ENCODE measurements around the gene TAF11L14. TPM values are rescaled to one million over a fixed set of nuclear protein-coding genes. Genes with fewer than 3 reads are reported as not detected.

TAF11L14 gene
- total RNA-seq, 1 experiment from 2014 or later = not detected

DNA sequence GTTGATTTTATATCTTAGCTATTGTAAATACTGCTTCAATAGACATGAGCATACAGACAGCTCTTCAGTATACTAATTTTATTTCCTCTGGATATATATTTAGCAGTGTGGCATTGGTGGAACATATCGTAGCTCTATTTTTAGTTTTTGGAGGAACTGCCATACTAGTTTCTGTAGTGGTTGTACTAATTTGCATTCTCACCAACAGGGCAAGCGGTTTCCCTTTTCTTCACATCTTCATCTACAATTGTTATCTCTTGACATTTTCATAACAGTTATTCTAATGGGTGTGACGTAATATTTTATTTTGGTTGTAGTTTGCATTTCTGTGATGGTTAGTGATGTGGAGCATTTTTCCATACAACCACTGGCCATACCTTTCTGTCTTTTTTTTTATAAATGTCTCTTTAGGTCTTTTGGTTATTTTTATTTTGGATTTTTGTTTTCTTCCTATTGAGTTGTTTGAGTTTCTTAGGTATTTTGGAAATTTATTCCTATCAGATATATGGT, 32.5 kb downstream of the TAF11L14 start:
- Histone ChIP-seq H3K36me3 (ENCODE audit: low read depth) (no peaks in the 10 kb centered on the region), H2AFZ (no peak overlapping the region), H3K79me2 (ENCODE audit: low read depth) (no peaks in the 10 kb centered on the region), H3F3A (ENCODE audit: insufficient read depth, low read depth) (no peaks in the 10 kb centered on the region), H3K9me2 (ENCODE audit: insufficient read depth) (no peaks in the 10 kb centered on the region), H3K9me3 (ENCODE audit: insufficient read depth, low read depth) (peaks cover 4% of the 10 kb centered on the region; the same call in 1 of the 2 replicates), H3K4me1 (replicated peaks; ENCODE audit: insufficient read depth) (no peaks in the 10 kb centered on the region), H3K27me3 (ENCODE audit: insufficient read depth, low read depth) (peaks cover 78% of the 10 kb centered on the region), H3K27ac (no peak overlapping the region), H3K4me3 (no peak overlapping the region), H3K4me2 (no peak overlapping the region), H4K20me1 (ENCODE audit: insufficient read depth) (no peaks in the 10 kb centered on the region)
- TF ChIP-seq EZH2 (IDR thresholded peaks at IDR 0.05; ENCODE audit: low read depth) = no peak
- TF ChIP-seq, protein P1, sequence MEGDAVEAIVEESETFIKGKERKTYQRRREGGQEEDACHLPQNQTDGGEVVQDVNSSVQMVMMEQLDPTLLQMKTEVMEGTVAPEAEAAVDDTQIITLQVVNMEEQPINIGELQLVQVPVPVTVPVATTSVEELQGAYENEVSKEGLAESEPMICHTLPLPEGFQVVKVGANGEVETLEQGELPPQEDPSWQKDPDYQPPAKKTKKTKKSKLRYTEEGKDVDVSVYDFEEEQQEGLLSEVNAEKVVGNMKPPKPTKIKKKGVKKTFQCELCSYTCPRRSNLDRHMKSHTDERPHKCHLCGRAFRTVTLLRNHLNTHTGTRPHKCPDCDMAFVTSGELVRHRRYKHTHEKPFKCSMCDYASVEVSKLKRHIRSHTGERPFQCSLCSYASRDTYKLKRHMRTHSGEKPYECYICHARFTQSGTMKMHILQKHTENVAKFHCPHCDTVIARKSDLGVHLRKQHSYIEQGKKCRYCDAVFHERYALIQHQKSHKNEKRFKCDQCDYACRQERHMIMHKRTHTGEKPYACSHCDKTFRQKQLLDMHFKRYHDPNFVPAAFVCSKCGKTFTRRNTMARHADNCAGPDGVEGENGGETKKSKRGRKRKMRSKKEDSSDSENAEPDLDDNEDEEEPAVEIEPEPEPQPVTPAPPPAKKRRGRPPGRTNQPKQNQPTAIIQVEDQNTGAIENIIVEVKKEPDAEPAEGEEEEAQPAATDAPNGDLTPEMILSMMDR (conservative IDR thresholded peaks at IDR 0.05) = no peak
- no peak for DNase-seq
- CTCF ChIA-PET = interaction anchor here (0.6 kb wide), 1 partner anchor 625 kb away, joined by 5 read pairs; no protein-coding TSS in a partner anchor
- BruUV-seq (replicated peaks) = no TSS peak
- intact Hi-C loops (cut with micrococcal nuclease; ENCODE audit: unreplicated experiment) = no loop called here
- POLR2A ChIA-PET (ENCODE audit: unreplicated experiment) = interaction anchor here (0.6 kb wide), 1 partner anchor 1455 kb away, joined by 3 read pairs; no protein-coding TSS in a partner anchor

DNA sequence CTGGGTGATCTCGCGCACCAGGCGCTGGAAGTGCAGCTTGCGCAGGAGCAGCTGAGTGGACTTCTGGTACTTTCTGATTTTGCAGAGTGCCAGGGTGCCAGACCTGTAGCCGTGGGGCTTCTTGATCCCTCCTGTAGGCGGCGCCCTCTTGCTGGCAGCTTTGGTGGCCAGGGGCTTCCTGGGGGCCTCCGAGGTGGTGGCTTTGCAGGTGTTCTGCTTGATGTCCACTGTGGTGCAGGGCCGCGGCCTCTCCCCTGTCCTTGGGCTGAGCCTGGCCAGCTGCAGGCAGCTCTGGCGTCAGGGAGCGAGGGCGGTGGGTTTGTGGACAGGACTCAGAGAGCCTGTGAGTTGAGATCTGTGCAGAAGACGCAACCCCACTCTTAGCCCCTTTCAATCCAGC, 36.1 kb downstream of the TAF11L14 start:
- Histone ChIP-seq H3K79me2 (ENCODE audit: low read depth) (no peaks in the 10 kb centered on the region), H3F3A (ENCODE audit: insufficient read depth, low read depth) (no peaks in the 10 kb centered on the region), H3K36me3 (ENCODE audit: low read depth) (no peaks in the 10 kb centered on the region), H3K27me3 (ENCODE audit: insufficient read depth, low read depth) (peaks cover 50% of the 10 kb centered on the region), H3K27ac (no peak overlapping the region), H3K4me2 (no peak overlapping the region), H3K9me3 (ENCODE audit: insufficient read depth, low read depth) (peaks cover 4% of the 10 kb centered on the region; the same call in 1 of the 2 replicates), H3K4me1 (replicated peaks; ENCODE audit: insufficient read depth) (no peaks in the 10 kb centered on the region), H3K9me2 (ENCODE audit: insufficient read depth) (no peaks in the 10 kb centered on the region), H4K20me1 (ENCODE audit: insufficient read depth) (no peaks in the 10 kb centered on the region), H3K4me3 (no peak overlapping the region), H2AFZ (no peak overlapping the region)
- TF ChIP-seq, protein P1 (conservative IDR thresholded peaks at IDR 0.05) = no peak; the same call in 1 of the 2 replicates
- TF ChIP-seq EZH2 (IDR thresholded peaks at IDR 0.05; ENCODE audit: low read depth) = no peak
- intact Hi-C loops (cut with micrococcal nuclease; ENCODE audit: unreplicated experiment) = no loop called here
- no peak for DNase-seq
- ChIA-PET CTCF (no interaction called here), POLR2A (ENCODE audit: unreplicated experiment) (no interaction called here)
- no TSS peak for BruUV-seq (replicated peaks)

DNA sequence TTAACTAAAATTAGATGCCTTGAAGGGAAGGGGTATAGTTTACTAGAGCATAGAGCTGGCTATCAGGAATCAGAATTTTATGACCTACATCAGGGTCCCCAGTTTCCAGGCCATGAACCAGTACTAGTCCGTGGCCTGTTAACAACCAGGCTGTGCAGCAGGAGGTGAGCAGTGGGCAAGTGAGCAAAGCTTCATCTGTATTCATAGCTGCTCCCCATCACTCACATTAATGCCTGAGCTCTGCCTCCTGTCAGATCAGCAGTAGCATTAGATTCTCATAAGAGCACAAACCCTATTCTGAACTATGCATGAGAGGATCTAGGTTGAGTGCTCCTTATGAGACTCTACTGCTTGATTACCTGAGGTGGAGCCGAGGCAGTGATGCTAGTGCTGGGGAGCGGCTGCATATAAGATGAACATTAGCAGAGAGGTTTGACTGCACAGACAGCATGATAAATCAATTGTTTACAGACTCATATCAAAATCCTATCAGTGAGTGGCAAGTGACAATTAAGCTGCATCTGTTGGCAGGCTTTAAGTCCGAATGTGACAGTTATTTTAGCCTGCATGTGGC, 44.6 kb downstream of the TAF11L14 start:
- Histone ChIP-seq H3K4me1 (replicated peaks; ENCODE audit: insufficient read depth) (peaks cover 7% of the 10 kb centered on the region; the same call in 1 of the 2 replicates), H3K36me3 (ENCODE audit: low read depth) (no peaks in the 10 kb centered on the region), H3K9me3 (ENCODE audit: insufficient read depth, low read depth) (0 out of 2 replicates have a peak, but pooled peaks cover 5% of the 10 kb centered on the region), H3K27ac (no peak overlapping the region), H4K20me1 (ENCODE audit: insufficient read depth) (no peaks in the 10 kb centered on the region), H2AFZ (no peak overlapping the region), H3K79me2 (ENCODE audit: low read depth) (no peaks in the 10 kb centered on the region), H3K4me2 (no peak overlapping the region), H3K27me3 (ENCODE audit: insufficient read depth, low read depth) (peaks cover 16% of the 10 kb centered on the region; the same call in 1 of the 2 replicates), H3K4me3 (no peak overlapping the region), H3F3A (ENCODE audit: insufficient read depth, low read depth) (no peaks in the 10 kb centered on the region), H3K9me2 (ENCODE audit: insufficient read depth) (no peaks in the 10 kb centered on the region)
- BruUV-seq (replicated peaks) = no TSS peak
- ChIA-PET POLR2A (ENCODE audit: unreplicated experiment) (no interaction called here), CTCF (no interaction called here)
- no peak for DNase-seq
- TF ChIP-seq EZH2 (IDR thresholded peaks at IDR 0.05; ENCODE audit: low read depth) = no peak
- TF ChIP-seq, protein P1 (conservative IDR thresholded peaks at IDR 0.05) = no peak
- intact Hi-C loops (cut with micrococcal nuclease; ENCODE audit: unreplicated experiment) = no loop called here
